GM18498 (cell line): ENCODE data around the gene KIF11.
"Not testable (repeated sequence)": the region's sequence is repeated elsewhere in the genome, so short reads cannot be mapped to it uniquely, and the experiment has no call there.

Source experiments
- ATAC-seq: cut with Tn5 transposase; IDR thresholded peaks from one replicate; pipeline ENCODE4 v1.9.1; 2021; ENCODE audit warnings: mild to moderate bottlenecking, moderate library complexity; ENCODE audit not compliant: unreplicated experiment

Gene KIF11

DNA sequence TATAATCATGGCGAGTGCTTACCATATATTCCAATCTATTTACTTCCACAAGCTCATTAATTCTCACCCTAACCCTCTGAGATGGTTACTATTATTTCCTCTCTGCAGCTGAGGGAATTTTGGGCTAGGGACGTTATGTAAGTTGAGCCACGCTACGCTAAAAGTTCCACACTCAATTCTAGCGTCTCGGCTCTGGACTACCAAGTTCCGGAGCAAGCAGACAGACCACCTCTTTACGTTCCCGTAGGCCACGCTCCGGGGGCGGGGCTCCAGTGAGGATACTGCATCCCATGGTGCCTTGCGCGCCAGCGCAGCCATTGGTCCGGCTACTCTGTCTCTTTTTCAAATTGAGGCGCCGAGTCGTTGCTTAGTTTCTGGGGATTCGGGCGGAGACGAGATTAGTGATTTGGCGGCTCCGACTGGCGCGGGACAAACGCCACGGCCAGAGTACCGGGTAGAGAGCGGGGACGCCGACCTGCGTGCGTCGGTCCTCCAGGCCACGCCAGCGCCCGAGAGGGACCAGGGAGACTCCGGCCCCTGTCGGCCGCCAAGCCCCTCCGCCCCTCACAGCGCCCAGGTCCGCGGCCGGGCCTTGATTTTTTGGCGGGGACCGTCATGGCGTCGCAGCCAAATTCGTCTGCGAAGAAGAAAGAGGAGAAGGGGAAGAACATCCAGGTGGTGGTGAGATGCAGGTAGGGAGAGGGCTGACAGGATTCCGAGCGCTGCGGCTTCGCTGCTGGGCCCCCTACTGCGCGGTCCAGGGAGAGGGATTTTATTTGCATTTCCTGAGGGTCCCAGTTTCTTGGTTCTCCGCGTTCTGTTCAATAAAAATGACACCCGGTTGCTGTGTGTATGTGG, at the start of gene KIF11:
TSS of gene KIF11 (plus strand) at position 370 of the 858 bp plus-strand sequence. CDS start at position 616, 246 bp downstream.
- peak; percentile 82 for ATAC-seq

DNA sequence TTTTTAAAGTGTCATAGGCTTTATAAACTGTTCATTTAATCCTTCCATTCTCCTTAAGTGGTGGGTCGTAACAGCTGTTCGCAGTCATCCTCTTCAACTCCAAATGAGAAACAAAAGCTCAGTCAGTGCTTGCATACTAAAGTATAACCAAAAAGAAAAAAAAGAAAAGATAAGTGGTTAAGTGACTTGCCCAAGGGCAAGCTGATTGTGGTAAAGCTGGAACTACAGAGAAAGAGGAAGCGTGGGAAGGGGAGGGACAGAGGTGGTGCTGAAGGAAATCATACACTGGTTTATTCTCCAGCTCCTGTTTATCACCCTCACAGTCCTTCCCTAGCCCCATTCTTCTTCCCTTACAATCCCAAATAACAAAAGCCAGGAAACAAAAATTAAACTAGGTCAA, 48.6 kb upstream of the KIF11 start:
- ATAC-seq: no peak

GRCh38 chr10:92545556-92545955, 47.4 kb upstream of the KIF11 start:
- no peak for ATAC-seq

DNA sequence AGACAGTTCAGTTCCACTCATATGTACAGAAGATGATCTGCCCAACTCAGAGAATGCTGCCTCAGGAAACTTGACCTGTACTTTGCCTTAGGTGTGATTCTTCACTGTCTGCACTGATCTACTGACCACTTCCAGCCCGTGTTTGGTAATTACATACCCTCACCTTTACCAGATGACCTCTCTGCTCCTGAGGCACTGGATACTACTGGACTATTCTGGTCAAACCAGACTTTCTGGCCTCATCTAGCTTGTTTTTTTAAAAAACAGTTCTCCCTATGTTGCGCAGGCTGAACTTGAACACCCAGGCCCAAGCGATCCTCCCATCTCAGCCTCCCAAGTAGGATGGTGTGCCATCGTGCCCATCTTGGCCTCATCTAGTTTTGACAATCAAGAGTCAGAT, 45.3 kb upstream of the KIF11 start:
- no peak for ATAC-seq

GRCh38 chr10:92550924-92551323, 42.0 kb upstream of the KIF11 start:
- ATAC-seq: no peak

DNA sequence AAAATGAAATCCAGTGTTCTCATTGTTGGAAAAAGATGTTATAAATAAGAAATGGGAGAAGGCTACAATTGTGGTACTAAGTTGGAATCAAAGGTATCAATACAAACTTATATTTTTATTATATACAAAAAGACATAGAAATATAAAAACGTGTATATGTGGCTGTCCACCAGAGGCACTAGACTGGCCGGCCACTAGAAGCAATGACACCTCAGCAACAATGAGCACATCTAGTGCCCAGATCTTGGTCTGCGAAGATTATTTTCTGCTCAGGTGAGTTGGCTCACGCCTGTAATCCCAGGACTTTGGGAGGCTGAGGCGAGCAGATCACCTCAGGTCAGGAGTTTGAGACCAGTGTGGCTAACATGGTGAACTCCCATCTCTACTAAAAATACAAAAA, 40.6 kb upstream of the KIF11 start:
- ATAC-seq: no peak

GRCh38 chr10:92553959-92554358, 39.0 kb upstream of the KIF11 start:
- no peak for ATAC-seq

DNA sequence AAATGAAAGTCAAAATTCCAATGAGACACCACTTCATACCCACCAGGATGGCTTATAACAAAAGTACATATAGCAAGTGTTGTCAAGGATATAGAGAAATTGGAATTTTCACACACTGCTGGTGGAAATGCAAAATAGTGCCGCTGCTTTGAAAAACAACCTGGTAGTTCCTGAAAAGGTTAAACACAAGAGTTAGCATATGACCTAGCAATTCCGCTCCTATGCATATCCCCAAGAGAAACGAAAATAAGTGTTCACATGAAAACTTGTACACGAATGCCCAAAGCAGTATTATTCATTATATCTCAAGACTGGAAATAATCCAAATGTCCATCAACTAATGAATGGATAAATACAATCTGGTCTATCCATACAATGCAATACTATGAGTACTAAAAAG, 33.9 kb upstream of the KIF11 start:
- ATAC-seq: no peak

- ATAC-seq: no peak
These were observed 30.5 kb upstream of the KIF11 start for GRCh38 chr10:92562424-92562823.

- ATAC-seq: no peak
These were observed 24.9 kb upstream of the KIF11 start for GRCh38 chr10:92567952-92568600.

GRCh38 chr10:92569071-92569470, 23.9 kb upstream of the KIF11 start:
- no peak for ATAC-seq

- not testable (repeated sequence) for ATAC-seq
These were observed 23.3 kb upstream of the KIF11 start for GRCh38 chr10:92569663-92570062.

DNA sequence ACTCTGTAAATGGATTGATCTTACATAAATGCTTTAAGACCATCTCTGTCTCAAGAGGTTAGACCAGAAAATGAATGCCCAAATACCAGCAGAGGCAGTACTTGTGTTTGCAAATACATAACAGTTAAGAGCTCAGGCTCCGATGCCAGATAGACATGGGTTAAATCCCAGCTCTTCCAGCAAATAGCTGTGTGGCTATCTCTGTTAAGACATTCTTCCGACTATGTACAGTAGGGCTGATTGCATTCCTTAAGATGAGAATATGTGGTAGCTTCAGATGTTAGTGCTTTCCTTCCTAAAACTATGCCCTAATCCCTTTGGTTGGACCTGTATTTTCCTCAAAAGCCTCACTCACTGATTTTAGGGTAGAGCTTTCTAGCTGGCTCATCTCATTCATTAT, 21.3 kb upstream of the KIF11 start:
- ATAC-seq: no peak

DNA sequence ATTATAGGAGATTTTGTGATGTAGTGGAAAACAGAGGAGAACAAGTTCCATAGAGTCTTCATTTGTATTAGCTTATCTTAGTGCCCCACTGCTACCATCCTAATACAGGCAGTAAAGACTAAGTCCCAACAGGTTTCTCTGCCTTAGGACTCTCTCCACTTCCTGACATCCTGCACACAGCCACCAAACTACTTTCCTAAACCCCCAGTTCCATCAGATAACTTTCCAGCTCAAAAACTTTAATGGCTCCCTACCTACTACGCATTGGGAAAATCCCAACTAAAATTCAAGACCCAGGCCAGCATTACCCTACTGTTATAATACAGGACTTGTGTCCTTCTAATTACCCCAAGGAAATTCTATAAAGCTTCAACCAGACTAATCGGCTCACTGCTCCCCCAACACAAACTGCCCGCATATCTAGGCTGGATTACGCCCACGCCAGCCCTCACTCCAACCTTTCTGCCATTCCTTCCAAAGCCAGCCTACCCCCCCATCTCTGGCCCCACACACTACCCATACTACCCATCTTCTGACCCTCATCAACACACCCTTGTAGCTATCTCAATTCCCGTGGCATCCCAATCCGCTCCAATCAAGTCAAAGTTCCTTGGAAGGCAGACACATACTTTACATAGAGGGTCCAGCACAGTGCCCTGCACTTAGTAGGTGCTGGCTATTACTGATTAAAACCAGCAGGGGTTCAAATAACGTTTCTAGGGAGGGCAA, 20.4 kb upstream of the KIF11 start:
- ATAC-seq: no peak

DNA sequence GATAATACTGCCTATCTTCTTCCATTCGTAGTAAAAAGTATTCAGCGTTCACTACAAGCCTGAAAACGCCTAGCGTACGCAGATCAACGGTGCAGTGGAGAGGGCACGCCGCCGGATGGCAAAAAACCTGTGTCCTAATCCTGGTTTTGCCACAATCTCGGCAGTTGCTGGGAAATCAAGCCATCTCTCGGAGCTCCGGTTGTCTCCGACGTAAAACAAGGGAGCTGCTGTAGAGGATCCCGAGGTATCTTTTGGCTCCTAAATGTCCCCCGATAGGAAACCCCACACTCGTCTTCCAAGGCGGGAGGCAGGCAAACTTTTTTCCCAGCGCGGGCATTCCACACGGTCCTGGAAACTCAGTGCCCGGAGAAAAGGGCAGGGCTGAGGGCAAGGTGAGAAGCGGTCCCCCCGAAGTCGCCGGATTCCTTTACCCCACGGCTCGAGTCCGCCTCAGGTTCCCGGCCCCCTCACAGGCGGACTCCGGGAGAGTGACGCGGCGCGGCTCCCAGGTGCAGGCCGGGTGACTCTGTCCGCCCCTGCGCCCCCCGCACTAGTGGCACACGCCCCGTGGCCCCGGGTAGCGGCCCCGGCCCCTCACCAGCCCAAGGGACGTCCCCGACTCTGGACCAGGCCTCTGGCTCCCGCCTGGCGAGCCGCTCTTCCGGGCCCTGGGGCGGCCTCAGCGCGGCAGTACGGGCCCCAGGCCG, 19.7 kb upstream of the KIF11 start:
- peak; percentile 40 for ATAC-seq

- ATAC-seq: peak; percentile 73
These were observed 19.0 kb upstream of the KIF11 start, which contains the start of gene IDE for GRCh38 chr10:92573798-92574547. TSS of gene IDE (minus strand) at chr10:92574093. CDS start at chr10:92574019, 74 bp downstream.

DNA sequence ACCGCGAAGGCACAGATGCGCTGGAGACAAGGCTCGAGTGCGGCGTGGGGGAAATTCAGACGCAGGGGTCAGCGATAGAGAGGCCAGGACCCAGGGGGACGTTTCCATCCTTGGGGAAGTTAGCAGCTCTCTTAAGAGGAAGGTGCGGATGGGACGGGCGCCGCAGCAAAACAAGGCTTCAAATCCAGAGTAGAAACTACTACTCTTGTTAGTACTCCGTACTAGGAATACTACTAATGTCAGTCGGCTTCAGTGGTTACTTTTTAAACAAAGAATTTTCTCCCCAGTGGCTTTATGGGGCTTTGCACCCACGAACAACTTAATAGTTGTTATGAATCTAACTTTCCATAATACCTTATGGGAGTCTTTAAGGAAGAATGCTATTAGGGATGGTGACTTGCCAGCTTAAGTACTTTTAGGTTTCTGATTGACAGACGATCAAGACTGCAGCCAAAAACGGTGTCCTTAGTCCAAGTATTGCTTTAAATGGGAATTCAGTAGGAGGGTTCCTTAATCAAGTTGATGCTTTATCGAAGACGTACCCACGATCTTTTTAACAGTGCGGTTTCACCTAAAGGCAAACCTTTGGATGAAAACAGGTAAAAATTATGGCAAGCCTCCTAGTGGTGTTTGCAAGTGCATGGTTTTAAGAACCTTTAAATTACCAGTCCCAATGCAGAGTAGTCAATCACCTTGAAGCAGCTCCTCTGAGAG, 18.2 kb upstream of the KIF11 start:
- ATAC-seq: no peak

DNA sequence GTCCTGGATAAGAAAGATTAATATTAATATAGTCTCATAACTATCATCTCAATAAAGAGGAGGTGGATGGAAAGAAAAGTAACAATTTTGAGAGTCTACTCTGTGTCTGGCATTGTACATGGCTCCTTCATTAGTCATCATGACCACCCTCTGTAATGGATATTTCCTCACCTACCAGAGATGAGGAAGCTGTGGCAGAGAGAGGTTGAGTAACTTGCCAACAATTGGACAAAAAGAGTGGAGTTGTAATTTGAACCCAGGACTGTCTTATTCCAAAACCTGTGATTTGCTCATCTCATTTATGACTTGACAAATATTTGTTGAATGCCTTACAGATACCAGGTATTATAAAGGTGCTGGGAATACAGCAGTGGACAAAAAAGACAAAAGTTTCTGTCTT, 17.0 kb upstream of the KIF11 start:
- no peak for ATAC-seq

- not testable (repeated sequence) for ATAC-seq
These were observed 10.6 kb upstream of the KIF11 start for GRCh38 chr10:92582347-92582746.
